ENCODE results near the gene BLZF1. TPM values are rescaled to one million over a fixed set of nuclear protein-coding genes. Genes with fewer than 3 reads are reported as not detected.

The BLZF1 gene
- total and polyA plus RNA-seq, 2 experiments from 2014 or later = 16.3 to 29.6 TPM

DNA sequence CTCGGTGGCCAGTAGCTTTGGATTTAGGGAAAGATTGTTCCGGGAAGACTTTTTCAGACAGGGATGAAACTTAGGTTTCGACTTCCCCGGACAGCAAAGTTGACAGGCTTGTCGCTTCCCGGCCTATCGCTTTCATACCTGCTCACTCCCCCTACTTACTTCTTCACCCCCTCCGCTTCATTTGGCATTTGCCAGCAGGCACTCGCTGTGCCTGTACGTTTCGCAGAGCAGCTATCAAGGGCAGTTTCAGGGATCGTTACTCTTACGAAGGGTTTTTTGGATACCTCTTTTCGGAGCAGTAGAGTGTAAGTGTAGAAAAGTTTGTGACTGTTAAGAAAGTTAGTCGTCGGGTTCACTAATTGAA is 393 bp downstream of the BLZF1 start:
- Histone ChIP-seq H3K36me3 (replicated peaks; ENCODE audit: insufficient read depth, low read depth) (no peaks in the 10 kb centered on the region), H3K27me3 (no peaks in the 10 kb centered on the region), H3K4me3 (peak overlapping the region; percentile 44), H3K9me3 (ENCODE audit: low read depth) (no peaks in the 10 kb centered on the region), H3K4me1 (ENCODE audit: insufficient read depth) (peaks cover 5% of the 10 kb centered on the region), H4K20me1 (ENCODE audit: insufficient read depth, poor library complexity, severe bottlenecking) (no peaks in the 10 kb centered on the region), H3K4me2 (peak overlapping the region; percentile 78), H3K9me2 (replicated peaks; ENCODE audit: insufficient read depth) (no peaks in the 10 kb centered on the region), H3K27ac (peak overlapping the region; percentile 88), H3K79me2 (peaks cover 64% of the 10 kb centered on the region), H2AFZ (peak overlapping the region; percentile 19)
- no peak for TF ChIP-seq EZH2phosphoT487 (IDR thresholded peaks at IDR 0.05; ENCODE audit: low read depth, severe bottlenecking, unreplicated experiment)
- TF ChIP-seq, protein P1, sequence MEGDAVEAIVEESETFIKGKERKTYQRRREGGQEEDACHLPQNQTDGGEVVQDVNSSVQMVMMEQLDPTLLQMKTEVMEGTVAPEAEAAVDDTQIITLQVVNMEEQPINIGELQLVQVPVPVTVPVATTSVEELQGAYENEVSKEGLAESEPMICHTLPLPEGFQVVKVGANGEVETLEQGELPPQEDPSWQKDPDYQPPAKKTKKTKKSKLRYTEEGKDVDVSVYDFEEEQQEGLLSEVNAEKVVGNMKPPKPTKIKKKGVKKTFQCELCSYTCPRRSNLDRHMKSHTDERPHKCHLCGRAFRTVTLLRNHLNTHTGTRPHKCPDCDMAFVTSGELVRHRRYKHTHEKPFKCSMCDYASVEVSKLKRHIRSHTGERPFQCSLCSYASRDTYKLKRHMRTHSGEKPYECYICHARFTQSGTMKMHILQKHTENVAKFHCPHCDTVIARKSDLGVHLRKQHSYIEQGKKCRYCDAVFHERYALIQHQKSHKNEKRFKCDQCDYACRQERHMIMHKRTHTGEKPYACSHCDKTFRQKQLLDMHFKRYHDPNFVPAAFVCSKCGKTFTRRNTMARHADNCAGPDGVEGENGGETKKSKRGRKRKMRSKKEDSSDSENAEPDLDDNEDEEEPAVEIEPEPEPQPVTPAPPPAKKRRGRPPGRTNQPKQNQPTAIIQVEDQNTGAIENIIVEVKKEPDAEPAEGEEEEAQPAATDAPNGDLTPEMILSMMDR (IDR thresholded peaks at IDR 0.05; ENCODE audit: poor library complexity) = no peak
- no peak for TF ChIP-seq EZH2 (IDR thresholded peaks at IDR 0.05; ENCODE audit: borderline replicate concordance)
- peak; percentile 26 for DNase-seq (ENCODE audit: low spot score)
- 1% methylated on average over 16 of the region's 16 CpGs for WGBS (ENCODE audit: low lambda C conversion rate, missing lambda C conversion rate)

DNA sequence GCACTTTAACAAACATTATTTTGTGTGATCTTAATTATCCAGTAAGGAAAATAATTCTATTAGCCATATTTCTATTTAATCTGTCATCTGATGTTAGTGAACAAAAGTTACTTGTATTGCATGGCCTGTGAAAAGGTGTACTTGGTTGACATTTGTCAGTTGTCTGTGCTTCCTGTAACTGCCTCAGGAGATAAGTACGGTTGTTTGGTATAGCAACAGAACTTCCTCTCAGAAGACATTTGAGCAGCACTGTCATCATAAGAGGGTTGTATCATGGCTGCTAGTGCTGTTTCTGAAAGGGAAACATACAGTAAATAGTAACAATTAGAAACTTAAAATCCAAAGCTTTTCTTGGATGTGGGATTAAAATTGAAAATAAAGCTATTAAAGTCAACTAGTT is 3.4 kb downstream of the BLZF1 start:
- no peak overlapping the region for H3K4me3 ChIP-seq
- 91% methylated on average over 1 of the region's 1 CpG for WGBS (ENCODE audit: low lambda C conversion rate, missing lambda C conversion rate)
- TF ChIP-seq EZH2phosphoT487 (IDR thresholded peaks at IDR 0.05; ENCODE audit: low read depth, severe bottlenecking, unreplicated experiment) (no peak), EZH2 (IDR thresholded peaks at IDR 0.05; ENCODE audit: borderline replicate concordance) (no peak)
- TF ChIP-seq, protein P1 (IDR thresholded peaks at IDR 0.05; ENCODE audit: poor library complexity) = no peak
- no peak overlapping the region for H2AFZ ChIP-seq
- H3K9me2 ChIP-seq (replicated peaks; ENCODE audit: insufficient read depth) = no peaks in the 10 kb centered on the region
- H3K27me3 ChIP-seq = no peaks in the 10 kb centered on the region
- no peak for DNase-seq (ENCODE audit: low spot score)
- H3K27ac ChIP-seq = no peak overlapping the region
- H3K4me2 ChIP-seq = no peak overlapping the region
- no peaks in the 10 kb centered on the region for H4K20me1 ChIP-seq (ENCODE audit: insufficient read depth, poor library complexity, severe bottlenecking)
- no peaks in the 10 kb centered on the region for H3K36me3 ChIP-seq (replicated peaks; ENCODE audit: insufficient read depth, low read depth)
- peaks cover 50% of the 10 kb centered on the region for H3K79me2 ChIP-seq
- no peaks in the 10 kb centered on the region for H3K9me3 ChIP-seq (ENCODE audit: low read depth)
- peaks cover 5% of the 10 kb centered on the region for H3K4me1 ChIP-seq (ENCODE audit: insufficient read depth)

DNA sequence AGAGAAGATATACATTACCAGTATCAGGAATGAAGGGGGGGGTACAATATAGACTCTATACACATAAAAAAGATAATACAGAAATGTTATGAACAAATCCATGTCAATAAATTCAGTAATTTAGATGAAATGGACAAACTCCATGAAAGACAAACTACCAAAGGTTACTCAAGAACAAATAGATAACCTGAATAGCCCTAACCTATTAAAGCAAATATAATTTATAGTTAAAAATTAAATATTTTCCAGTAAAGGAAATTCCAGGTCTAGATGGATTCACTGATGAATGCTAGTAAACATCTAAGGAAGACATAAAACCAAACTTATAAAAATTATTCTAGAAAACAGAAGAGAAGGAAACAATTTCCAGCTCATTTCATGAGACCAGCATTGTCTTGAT is 13.2 kb downstream of the BLZF1 start:
- H3K79me2 ChIP-seq = no peaks in the 10 kb centered on the region
- no peak for DNase-seq (ENCODE audit: low spot score)
- peaks cover 2% of the 10 kb centered on the region for H4K20me1 ChIP-seq (ENCODE audit: insufficient read depth, poor library complexity, severe bottlenecking)
- no peak overlapping the region for H2AFZ ChIP-seq
- no peak overlapping the region for H3K4me2 ChIP-seq
- H3K27me3 ChIP-seq = no peaks in the 10 kb centered on the region
- TF ChIP-seq, protein P1 (IDR thresholded peaks at IDR 0.05; ENCODE audit: poor library complexity) = no peak
- no peak for TF ChIP-seq EZH2phosphoT487 (IDR thresholded peaks at IDR 0.05; ENCODE audit: low read depth, severe bottlenecking, unreplicated experiment)
- TF ChIP-seq EZH2 (IDR thresholded peaks at IDR 0.05; ENCODE audit: borderline replicate concordance) = no peak
- no peaks in the 10 kb centered on the region for H3K4me1 ChIP-seq (ENCODE audit: insufficient read depth)
- no peak overlapping the region for H3K27ac ChIP-seq
- no peaks in the 10 kb centered on the region for H3K9me3 ChIP-seq (ENCODE audit: low read depth)
- H3K4me3 ChIP-seq = no peak overlapping the region
- H3K36me3 ChIP-seq (replicated peaks; ENCODE audit: insufficient read depth, low read depth) = no peaks in the 10 kb centered on the region
- no peaks in the 10 kb centered on the region for H3K9me2 ChIP-seq (replicated peaks; ENCODE audit: insufficient read depth)

DNA sequence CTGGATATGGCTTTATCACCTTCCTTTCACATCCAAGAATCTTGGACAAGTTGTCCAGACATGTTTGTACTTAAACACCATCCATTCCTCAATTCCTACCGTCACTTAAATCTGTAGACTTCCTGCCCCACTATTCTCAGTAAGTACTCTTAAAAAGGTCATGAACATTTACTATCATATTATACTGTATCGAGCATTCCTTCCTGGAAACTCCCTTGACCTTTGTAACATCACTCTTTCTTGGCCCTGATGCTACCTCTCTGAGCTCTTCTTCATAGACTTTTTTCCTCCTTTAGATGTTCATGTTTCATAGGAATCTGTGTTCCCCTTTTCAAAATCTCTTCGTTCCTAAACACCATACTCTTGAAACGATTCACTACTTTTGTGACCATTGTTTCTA is 15.5 kb downstream of the BLZF1 start:
- H3K27me3 ChIP-seq = no peaks in the 10 kb centered on the region
- H3K79me2 ChIP-seq = no peaks in the 10 kb centered on the region
- no peaks in the 10 kb centered on the region for H3K9me3 ChIP-seq (ENCODE audit: low read depth)
- no peaks in the 10 kb centered on the region for H3K4me1 ChIP-seq (ENCODE audit: insufficient read depth)
- no peak for TF ChIP-seq EZH2 (IDR thresholded peaks at IDR 0.05; ENCODE audit: borderline replicate concordance)
- TF ChIP-seq, protein P1 (IDR thresholded peaks at IDR 0.05; ENCODE audit: poor library complexity) = no peak
- TF ChIP-seq EZH2phosphoT487 (IDR thresholded peaks at IDR 0.05; ENCODE audit: low read depth, severe bottlenecking, unreplicated experiment) = no peak
- H3K36me3 ChIP-seq (replicated peaks; ENCODE audit: insufficient read depth, low read depth) = no peaks in the 10 kb centered on the region
- no peak overlapping the region for H2AFZ ChIP-seq
- no peak overlapping the region for H3K4me3 ChIP-seq
- H4K20me1 ChIP-seq (ENCODE audit: insufficient read depth, poor library complexity, severe bottlenecking) = no peaks in the 10 kb centered on the region
- WGBS (ENCODE audit: low lambda C conversion rate, missing lambda C conversion rate) = 93% methylated on average over 4 of the region's 4 CpGs
- no peak overlapping the region for H3K27ac ChIP-seq
- no peak overlapping the region for H3K4me2 ChIP-seq
- no peaks in the 10 kb centered on the region for H3K9me2 ChIP-seq (replicated peaks; ENCODE audit: insufficient read depth)
- DNase-seq (ENCODE audit: low spot score) = no peak
